H9 (cell line): ENCODE data around the gene TMEM97. TPM values are rescaled to one million over a fixed set of nuclear protein-coding genes. Genes with fewer than 3 reads are reported as not detected.

ENCODE experiments used
- DNase-seq: peaks from one replicate; pipeline ENCODE4 v3.0.0-alpha.2; 2017
- H2AFZ ChIP-seq: one replicate; pipeline ENCODE4 v1.6.1; 2013; ENCODE audit warnings: mild to moderate bottlenecking, low read length, control low read depth, moderate library complexity
- H2AK5ac ChIP-seq: 2 replicates; pipeline ENCODE4 v1.6.1; 2013; ENCODE audit warnings: low read length, control low read depth, mixed read lengths; ENCODE audit not compliant: insufficient read length
- H2BK120ac ChIP-seq: one replicate; pipeline ENCODE4 v1.6.1; 2013; ENCODE audit warnings: low read depth, mild to moderate bottlenecking, low read length, control low read depth, inconsistent platforms; ENCODE audit not compliant: poor library complexity, severe bottlenecking
- H2BK12ac ChIP-seq: 2 replicates; pipeline ENCODE4 v1.6.1; 2013; ENCODE audit warnings: low read length, control low read depth, mixed read lengths, low read depth; ENCODE audit not compliant: insufficient read length
- H2BK15ac ChIP-seq: 2 replicates; pipeline ENCODE4 v1.6.1; 2013; ENCODE audit warnings: low read depth, low read length, control low read depth
- H2BK20ac ChIP-seq: one replicate; pipeline ENCODE4 v1.6.1; 2013; ENCODE audit warnings: low read depth, mild to moderate bottlenecking, low read length, control low read depth, inconsistent platforms; ENCODE audit not compliant: poor library complexity, severe bottlenecking
- H2BK5ac ChIP-seq: 2 replicates; pipeline ENCODE4 v1.6.1; 2013; ENCODE audit warnings: low read length, control low read depth, mixed read lengths; ENCODE audit not compliant: insufficient read length
- H3K14ac ChIP-seq: 2 replicates; pipeline ENCODE4 v1.6.1; 2013; ENCODE audit warnings: low read length, control low read depth; ENCODE audit not compliant: insufficient read depth
- H3K18ac ChIP-seq: 2 replicates; pipeline ENCODE4 v1.6.1; 2013; ENCODE audit warnings: low read depth, mild to moderate bottlenecking, mixed read lengths, low read length, control low read depth; ENCODE audit not compliant: insufficient read length
- H3K23ac ChIP-seq: 2 replicates; pipeline ENCODE4 v1.6.1; 2013; ENCODE audit warnings: low read length, control low read depth, mixed read lengths, low read depth; ENCODE audit not compliant: insufficient read length
- H3K23me2 ChIP-seq: 2 replicates; pipeline ENCODE4 v1.6.1; 2013; ENCODE audit warnings: low read depth, mild to moderate bottlenecking, mixed read lengths, low read length, control low read depth; ENCODE audit not compliant: insufficient read length, poor library complexity, severe bottlenecking
- H3K27ac ChIP-seq: 2 replicates; pipeline ENCODE4 v1.5.1; 2013; ENCODE audit warnings: low read length, control low read depth, mixed read lengths, low read depth; ENCODE audit not compliant: insufficient read length
- H3K27me3 ChIP-seq: 2 replicates; pipeline ENCODE4 v1.6.1; 2013; ENCODE audit warnings: low read length, control low read depth, inconsistent platforms; ENCODE audit not compliant: insufficient read depth
- H3K4ac ChIP-seq: 2 replicates; pipeline ENCODE4 v1.6.1; 2013; ENCODE audit warnings: low read depth, mild to moderate bottlenecking, control low read depth, inconsistent platforms, low read length, moderate library complexity
- H3K4me1 ChIP-seq: 2 replicates; pipeline ENCODE4 v1.6.1; 2013; ENCODE audit warnings: low read length, control low read depth, inconsistent platforms; ENCODE audit not compliant: insufficient read depth
- H3K4me2 ChIP-seq: 2 replicates; pipeline ENCODE4 v1.6.1; 2013; ENCODE audit warnings: low read length, control low read depth, mixed read lengths; ENCODE audit not compliant: insufficient read length, insufficient read depth
- H3K56ac ChIP-seq: 2 replicates; pipeline ENCODE4 v1.6.1; 2013; ENCODE audit warnings: low read depth, mild to moderate bottlenecking, mixed read lengths, low read length, control low read depth; ENCODE audit not compliant: insufficient read length
- H3K79me1 ChIP-seq: 2 replicates; pipeline ENCODE4 v1.6.1; 2013; ENCODE audit warnings: low read depth, mild to moderate bottlenecking, moderate library complexity, low read length, control low read depth, inconsistent platforms; ENCODE audit not compliant: insufficient read depth, poor library complexity, severe bottlenecking
- H3K79me2 ChIP-seq: 2 replicates; pipeline ENCODE4 v1.6.1; 2013; ENCODE audit warnings: low read length, control low read depth, inconsistent platforms; ENCODE audit not compliant: insufficient read depth
- H3K9ac ChIP-seq: 2 replicates; pipeline ENCODE4 v1.6.1; 2013; ENCODE audit warnings: low read length, control low read depth, mixed read lengths; ENCODE audit not compliant: insufficient read length; ENCODE audit errors: extremely low read depth
- H3K9me3 ChIP-seq: one replicate; pipeline ENCODE4 v1.6.1; 2013; ENCODE audit warnings: low read depth, low read length, inconsistent platforms; ENCODE audit not compliant: control insufficient read depth
- H3T11ph ChIP-seq: one replicate; pipeline ENCODE4 v1.6.1; 2013; ENCODE audit warnings: mild to moderate bottlenecking, low read length, control low read depth, inconsistent platforms
- H4K20me1 ChIP-seq: one replicate; pipeline ENCODE4 v1.6.1; 2013; ENCODE audit not compliant: control insufficient read depth, insufficient read length, insufficient read depth
- H4K5ac ChIP-seq: 2 replicates; pipeline ENCODE4 v1.6.1; 2013; ENCODE audit warnings: low read depth, mild to moderate bottlenecking, mixed read lengths, low read length, control low read depth; ENCODE audit not compliant: insufficient read length
- H4K8ac ChIP-seq: replicated peaks from 2 replicates; pipeline ENCODE4 v1.6.1; 2013; ENCODE audit warnings: low read length, control low read depth, mixed read lengths, low read depth; ENCODE audit not compliant: insufficient read length
- H4K91ac ChIP-seq: 2 replicates; pipeline ENCODE4 v1.6.1; 2013; ENCODE audit warnings: low read depth, mild to moderate bottlenecking, moderate library complexity, mixed read lengths, low read length, control low read depth; ENCODE audit not compliant: insufficient read length
- H3K27ac Mint-ChIP-seq, 3 experiments: 2 replicates in 2 of 3; 3 replicates in 1 of 3; pipeline ENCODE4 v1.8.0; 2020 to 2021; ENCODE audit warnings: mixed read lengths in 3 of 3, mild to moderate bottlenecking in 1 of 3, moderate library complexity in 1 of 3
- H3K27me3 Mint-ChIP-seq: 2 replicates; pipeline ENCODE4 v1.8.0; 2021; ENCODE audit warnings: low read depth, mild to moderate bottlenecking, moderate library complexity, mixed read lengths
- H3K36me3 Mint-ChIP-seq, 3 experiments: 2 replicates in 2 of 3; 3 replicates in 1 of 3; pipeline ENCODE4 v1.8.0; 2020 to 2021; ENCODE audit warnings: low read depth in 3 of 3, mixed read lengths in 3 of 3; ENCODE audit not compliant: insufficient read depth in 1 of 3
- H3K4me1 Mint-ChIP-seq, 2 experiments: 2 replicates each; pipeline ENCODE4 v1.8.0; 2020; ENCODE audit warnings: mixed read lengths in 2 of 2
- H3K4me3 Mint-ChIP-seq, 2 experiments: 2 replicates in 1 of 2; 3 replicates in 1 of 2; pipeline ENCODE4 v1.8.0; 2020 to 2021; ENCODE audit warnings: mild to moderate bottlenecking in 2 of 2, mixed read lengths in 2 of 2, moderate library complexity in 1 of 2
- H3K9me3 Mint-ChIP-seq, 2 experiments: 2 replicates in 1 of 2; 3 replicates in 1 of 2; pipeline ENCODE4 v1.8.0; 2020; ENCODE audit warnings: mild to moderate bottlenecking in 2 of 2, mixed read lengths in 2 of 2, moderate library complexity in 1 of 2
- CTCF ChIP-seq: fragments of 200-600 bp; sonication (generic); conservative IDR thresholded peaks from 3 replicates; pipeline ENCODE4 v1.8.0; 2021; ENCODE audit warnings: antibody characterized with exemption, mild to moderate bottlenecking
- WGBS: extraction: QIAGEN DNeasy Blood & Tissue Kit; methylation state at CpG from one replicate; pipeline ENCODE4 v1.1.7; 2013; ENCODE audit warnings: missing lambda C conversion rate, low lambda C conversion rate, mixed read lengths; ENCODE audit not compliant: insufficient read length; ENCODE audit errors: extremely low coverage; 5-methylcytosine and 5-hydroxymethylcytosine counted together
- total RNA-seq: library from RNA; stranded (reverse); gene quantifications from 2 replicates; pipeline ENCODE4 v1.2.1, GENCODE V29; 2021

Gene TMEM97
- total RNA-seq, 1 experiment from 2014 or later: 116 TPM

DNA sequence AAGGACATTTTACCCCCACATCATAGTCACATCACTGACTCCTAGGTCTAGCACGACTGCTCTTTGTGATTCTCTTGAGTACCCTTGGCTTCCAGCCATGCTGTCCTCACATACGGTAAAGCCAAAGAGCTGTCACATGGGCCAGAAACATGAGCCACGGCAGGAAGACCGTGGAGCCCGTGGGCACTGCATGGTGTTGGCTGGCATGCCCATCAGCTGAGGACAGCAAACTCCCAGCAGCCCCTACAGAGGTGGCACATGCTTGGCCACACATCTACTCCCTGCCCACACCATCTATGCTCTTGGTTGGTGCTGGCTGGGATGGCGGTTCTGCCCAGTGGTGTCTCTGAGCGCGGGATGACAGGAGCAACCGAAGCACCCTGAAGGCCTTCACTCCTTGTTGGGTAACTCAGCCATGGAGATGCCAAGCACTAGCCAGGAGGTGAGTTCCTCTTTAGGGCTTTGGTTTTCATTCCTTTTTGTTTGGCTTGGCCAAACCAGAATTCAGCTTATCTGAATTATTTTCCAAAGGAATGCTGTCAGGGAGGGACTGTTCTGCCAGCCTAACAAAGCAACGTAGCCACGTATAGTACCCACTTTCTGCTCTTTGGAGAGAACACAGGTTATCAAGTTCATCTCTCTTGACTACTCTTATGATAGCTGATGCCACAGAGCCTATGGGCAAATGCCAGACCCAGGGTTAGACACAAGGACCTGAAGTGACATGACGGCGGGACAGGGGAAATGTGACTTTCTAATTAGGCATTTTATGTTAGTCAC is 26.6 kb downstream of the TMEM97 start:
- H3K36me3 Mint-ChIP-seq: peaks cover 24 to 82% (median 69%) of the 10 kb centered on the region in 3 experiments; a peak in 6 of 7 replicates
- no peak overlapping the region for H2BK12ac ChIP-seq
- H3K4me2 ChIP-seq: no peak overlapping the region
- H3K79me1 ChIP-seq: no peaks in the 10 kb centered on the region
- H2AK5ac ChIP-seq: no peak overlapping the region
- no peaks in the 10 kb centered on the region for H3K9me3 Mint-ChIP-seq
- H3K14ac ChIP-seq: no peak overlapping the region
- WGBS: no CpG with 5 or more reads among the region's 13 CpGs
- no peak overlapping the region for H4K5ac ChIP-seq
- no peaks in the 10 kb centered on the region for H4K20me1 ChIP-seq
- no peak overlapping the region for H2BK5ac ChIP-seq
- H3K4me3 Mint-ChIP-seq: no peak overlapping the region
- peak overlapping the region in 2 of 3 experiments; percentile 65 to 73; a peak in 2 of 7 replicates for H3K27ac Mint-ChIP-seq
- H3K27me3 ChIP-seq: no peaks in the 10 kb centered on the region
- H2BK120ac ChIP-seq: no peak overlapping the region
- H3K27me3 Mint-ChIP-seq: no peaks in the 10 kb centered on the region
- H2BK15ac ChIP-seq: no peak overlapping the region
- no peak overlapping the region for H2AFZ ChIP-seq
- no peak overlapping the region for H4K91ac ChIP-seq
- no peak for DNase-seq
- no peak overlapping the region for H3K4ac ChIP-seq
- H3K23ac ChIP-seq: no peak overlapping the region
- H3K4me1 ChIP-seq: no peaks in the 10 kb centered on the region
- no peak overlapping the region for H2BK20ac ChIP-seq
- H4K8ac ChIP-seq: no peak overlapping the region
- no peak overlapping the region for H3K18ac ChIP-seq
- no peak overlapping the region for H3T11ph ChIP-seq
- H3K9me3 ChIP-seq: no peaks in the 10 kb centered on the region
- H3K56ac ChIP-seq: no peak overlapping the region
- TF ChIP-seq CTCF: no peak
- peaks cover 16 to 17% of the 10 kb centered on the region in 2 experiments for H3K4me1 Mint-ChIP-seq
- H3K9ac ChIP-seq: no peak overlapping the region
- no peaks in the 10 kb centered on the region for H3K79me2 ChIP-seq
- H3K23me2 ChIP-seq: no peaks in the 10 kb centered on the region
- no peak overlapping the region for H3K27ac ChIP-seq
